ENCODE measurements around the gene CHIC1.
"Not testable (repeated sequence)": the region's sequence is repeated elsewhere in the genome, so short reads cannot be mapped to it uniquely, and the experiment has no call there.

The CHIC1 gene

GRCh38 chrX:73615022-73615421 lies 52.0 kb downstream of the CHIC1 start:
- no peaks in the 10 kb centered on the region for H3K36me3 ChIP-seq
- no peak overlapping the region for H3K4me3 ChIP-seq (ENCODE audit: low read depth in 1 of 2, low read length in 1 of 2)
- no peak for TF ChIP-seq CTCF (IDR thresholded peaks at IDR 0.05)
- H3K9me3 ChIP-seq = no peaks in the 10 kb centered on the region
- no peak overlapping the region for H3K27ac ChIP-seq
- no peaks in the 10 kb centered on the region for H3K4me1 ChIP-seq (ENCODE audit: control insufficient read depth in 1 of 2, insufficient read depth in 1 of 2, low read depth in 1 of 2, low read length in 1 of 2)
- H3K27me3 ChIP-seq = no peaks in the 10 kb centered on the region

GRCh38 chrX:73641669-73642068 lies 78.7 kb downstream of the CHIC1 start:
- not testable (repeated sequence) for H3K27me3 ChIP-seq; H3K4me1 ChIP-seq (ENCODE audit: control insufficient read depth in 1 of 2, insufficient read depth in 1 of 2, low read depth in 1 of 2, low read length in 1 of 2); H3K9me3 ChIP-seq; H3K27ac ChIP-seq; H3K36me3 ChIP-seq; H3K4me3 ChIP-seq (ENCODE audit: low read depth in 1 of 2, low read length in 1 of 2)

GRCh38 chrX:73647212-73647611 lies 84.2 kb downstream of the CHIC1 start:
- Histone ChIP-seq H3K4me3 (ENCODE audit: low read depth in 1 of 2, low read length in 1 of 2) (no peak overlapping the region), H3K4me1 (ENCODE audit: control insufficient read depth in 1 of 2, insufficient read depth in 1 of 2, low read depth in 1 of 2, low read length in 1 of 2) (no peaks in the 10 kb centered on the region), H3K27ac (no peak overlapping the region), H3K36me3 (no peaks in the 10 kb centered on the region), H3K9me3 (no peaks in the 10 kb centered on the region), H3K27me3 (no peaks in the 10 kb centered on the region)
- TF ChIP-seq CTCF (IDR thresholded peaks at IDR 0.05) = no peak

- Histone ChIP-seq H3K4me1 (ENCODE audit: control insufficient read depth in 1 of 2, insufficient read depth in 1 of 2, low read depth in 1 of 2, low read length in 1 of 2) (no peaks in the 10 kb centered on the region), H3K4me3 (ENCODE audit: low read depth in 1 of 2, low read length in 1 of 2) (no peak overlapping the region), H3K36me3 (no peaks in the 10 kb centered on the region), H3K27ac (no peak overlapping the region), H3K27me3 (no peaks in the 10 kb centered on the region), H3K9me3 (no peaks in the 10 kb centered on the region)
- no peak for TF ChIP-seq CTCF (IDR thresholded peaks at IDR 0.05)
Observed at GRCh38 chrX:73647632-73648322, 84.8 kb downstream of the CHIC1 start.

GRCh38 chrX:73661322-73661721 lies 98.3 kb downstream of the CHIC1 start:
- H3K27me3 ChIP-seq; H3K9me3 ChIP-seq; H3K4me1 ChIP-seq (ENCODE audit: control insufficient read depth in 1 of 2, insufficient read depth in 1 of 2, low read depth in 1 of 2, low read length in 1 of 2); H3K36me3 ChIP-seq; H3K27ac ChIP-seq; H3K4me3 ChIP-seq (ENCODE audit: low read depth in 1 of 2, low read length in 1 of 2): not testable (repeated sequence)

GRCh38 chrX:73668779-73669178 lies 105.8 kb downstream of the CHIC1 start:
- Histone ChIP-seq H3K9me3 (no peaks in the 10 kb centered on the region), H3K27me3 (no peaks in the 10 kb centered on the region), H3K4me3 (ENCODE audit: low read depth in 1 of 2, low read length in 1 of 2) (no peak overlapping the region), H3K4me1 (ENCODE audit: control insufficient read depth in 1 of 2, insufficient read depth in 1 of 2, low read depth in 1 of 2, low read length in 1 of 2) (no peaks in the 10 kb centered on the region), H3K36me3 (no peaks in the 10 kb centered on the region), H3K27ac (no peak overlapping the region)
- no peak for TF ChIP-seq CTCF (IDR thresholded peaks at IDR 0.05)

GRCh38 chrX:73681408-73681807 lies 118.4 kb downstream of the CHIC1 start:
- no peaks in the 10 kb centered on the region for H3K4me1 ChIP-seq (ENCODE audit: control insufficient read depth in 1 of 2, insufficient read depth in 1 of 2, low read depth in 1 of 2, low read length in 1 of 2)
- no peak overlapping the region for H3K27ac ChIP-seq
- H3K4me3 ChIP-seq (ENCODE audit: low read depth in 1 of 2, low read length in 1 of 2) = no peak overlapping the region
- H3K9me3 ChIP-seq = no peaks in the 10 kb centered on the region
- no peak for TF ChIP-seq CTCF (IDR thresholded peaks at IDR 0.05)
- H3K36me3 ChIP-seq = no peaks in the 10 kb centered on the region
- no peaks in the 10 kb centered on the region for H3K27me3 ChIP-seq

Measured in neutrophil (primary cell).